Lower lobe of right lung (tissue), 2 donors: ENCODE measurements around the gene POU2AF2. TPM values are rescaled to one million over a fixed set of nuclear protein-coding genes. Genes with fewer than 3 reads are reported as not detected.
"Not testable (repeated sequence)": the region's sequence is repeated elsewhere in the genome, so short reads cannot be mapped to it uniquely, and the experiment has no call there.

Source experiments
- ATAC-seq, 2 donors: fragments of 200-7000 bp; cut with Tn5 transposase; one replicate each; pipeline ENCODE4 v1.9.1; 2020 to 2022; ENCODE audit warnings: mild to moderate bottlenecking in 2 of 2, moderate library complexity in 2 of 2
- DNase-seq: peaks from one replicate; pipeline ENCODE4 v3.0.0-alpha.2; 2020
- H3K27ac ChIP-seq: fragments of 200-600 bp; one replicate; pipeline ENCODE4 v1.8.0; 2022
- H3K27me3 ChIP-seq: fragments of 200-600 bp; one replicate; pipeline ENCODE4 v1.8.0; 2022; ENCODE audit warnings: low read depth
- H3K36me3 ChIP-seq: fragments of 200-600 bp; one replicate; pipeline ENCODE4 v1.8.0; 2022; ENCODE audit warnings: mild to moderate bottlenecking
- H3K4me1 ChIP-seq: fragments of 200-600 bp; one replicate; pipeline ENCODE4 v1.8.0; 2022
- H3K4me3 ChIP-seq: fragments of 200-600 bp; one replicate; pipeline ENCODE4 v1.8.0; 2022; ENCODE audit warnings: mild to moderate bottlenecking
- H3K9me3 ChIP-seq: fragments of 200-600 bp; one replicate; pipeline ENCODE4 v1.8.0; 2022
- CTCF ChIP-seq: fragments of 200-600 bp; IDR thresholded peaks from one replicate; pipeline ENCODE4 v1.8.0; 2022; ENCODE audit warnings: antibody characterized with exemption, mild to moderate bottlenecking
- intact Hi-C: fragments of 100-400 bp; cut with DNase I; formaldehyde crosslinking; loops from one replicate; pipeline ENCODE4 v1.11.0; 2022
- total RNA-seq: library from RNA; stranded (reverse); fragmentation: NEBNext Ultra II Directional; extraction: Animal tissue kit (Norgen Biotek cat#: 25700); gene quantifications from one replicate; pipeline ENCODE4 v1.2.1, GENCODE V29; 2021
- donor health status: DM: no; HTN: yes; CAD: no; lungs with severe emphysema.

POU2AF2 gene
- total RNA-seq, 1 donor from 2014 or later, result not detected

- intact Hi-C loops, result no loop called here
- Histone ChIP-seq H3K27ac (no peak overlapping the region), H3K9me3 (no peaks in the 10 kb centered on the region), H3K27me3 (peaks cover 3% of the 10 kb centered on the region), H3K36me3 (no peaks in the 10 kb centered on the region), H3K4me1 (no peaks in the 10 kb centered on the region), H3K4me3 (no peak overlapping the region)
- ATAC-seq, result peak; percentile 36 to 41
- DNase-seq, result no peak
- TF ChIP-seq CTCF, result no peak
Measured at GRCh38 chr11:111310088-111310487, 64.6 kb downstream of the POU2AF2 start.

- Histone ChIP-seq H3K9me3 (no peaks in the 10 kb centered on the region), H3K27me3 (peaks cover 3% of the 10 kb centered on the region), H3K4me3 (no peak overlapping the region), H3K4me1 (no peaks in the 10 kb centered on the region), H3K36me3 (no peaks in the 10 kb centered on the region), H3K27ac (no peak overlapping the region)
- intact Hi-C loops, result no loop called here
- no peak for TF ChIP-seq CTCF
- ATAC-seq, result no peak
- DNase-seq, result no peak
Measured at GRCh38 chr11:111310723-111311122, 65.2 kb downstream of the POU2AF2 start.

- TF ChIP-seq CTCF, result no peak
- intact Hi-C loops, result no loop called here
- Histone ChIP-seq H3K27me3 (no peaks in the 10 kb centered on the region), H3K9me3 (no peaks in the 10 kb centered on the region), H3K36me3 (no peaks in the 10 kb centered on the region), H3K27ac (no peak overlapping the region), H3K4me1 (no peaks in the 10 kb centered on the region), H3K4me3 (no peak overlapping the region)
- DNase-seq (no peak), ATAC-seq (no peak)
Measured at GRCh38 chr11:111312076-111312475, 66.6 kb downstream of the POU2AF2 start.

- H3K27ac ChIP-seq, result no peak overlapping the region
- TF ChIP-seq CTCF, result no peak
- no peaks in the 10 kb centered on the region for H3K27me3 ChIP-seq
- H3K4me3 ChIP-seq, result no peak overlapping the region
- no peaks in the 10 kb centered on the region for H3K9me3 ChIP-seq
- intact Hi-C loops, result no loop called here
- DNase-seq (no peak), ATAC-seq (no peak)
- no peaks in the 10 kb centered on the region for H3K36me3 ChIP-seq
- no peaks in the 10 kb centered on the region for H3K4me1 ChIP-seq
Measured at GRCh38 chr11:111319296-111319695, 73.8 kb downstream of the POU2AF2 start.

GRCh38 chr11:111320199-111320598 is 74.7 kb downstream of the POU2AF2 start:
- intact Hi-C loops, H3K4me1 ChIP-seq, H3K36me3 ChIP-seq, H3K9me3 ChIP-seq, H3K4me3 ChIP-seq, H3K27me3 ChIP-seq, DNase-seq, ATAC-seq, H3K27ac ChIP-seq: not testable (repeated sequence)

- Histone ChIP-seq H3K4me1 (peaks cover 3% of the 10 kb centered on the region), H3K36me3 (no peaks in the 10 kb centered on the region), H3K27me3 (no peaks in the 10 kb centered on the region), H3K4me3 (no peak overlapping the region), H3K9me3 (no peaks in the 10 kb centered on the region), H3K27ac (no peak overlapping the region)
- DNase-seq (no peak), ATAC-seq (peak; percentile 36 to 38)
- intact Hi-C loops, result no loop called here
- TF ChIP-seq CTCF, result no peak
Measured at GRCh38 chr11:111320728-111321568, 75.4 kb downstream of the POU2AF2 start.
